ENCODE results near the gene IPPK.

The IPPK gene

GRCh38 chr9:92656537-92656925, 13.4 kb downstream of the IPPK start:
- DNase-seq, result no peak

- DNase-seq, result no peak
Measured at GRCh38 chr9:92655896-92656536, 13.9 kb downstream of the IPPK start.

GRCh38 chr9:92655366-92655765, 14.6 kb downstream of the IPPK start:
- DNase-seq, result no peak

- peak; percentile 88 for DNase-seq
Measured at GRCh38 chr9:92654481-92655301, 15.2 kb downstream of the IPPK start.

- no peak for DNase-seq
Measured at GRCh38 chr9:92652461-92652860, 17.5 kb downstream of the IPPK start.

GRCh38 chr9:92650839-92651621, 18.9 kb downstream of the IPPK start:
- no peak for DNase-seq

GRCh38 chr9:92650296-92650695, 19.6 kb downstream of the IPPK start:
- DNase-seq, result no peak

- DNase-seq, result no peak
Measured at GRCh38 chr9:92649007-92649406, 20.9 kb downstream of the IPPK start.

GRCh38 chr9:92648474-92648971, 21.4 kb downstream of the IPPK start:
- DNase-seq, result no peak

GRCh38 chr9:92647671-92648473, 22.1 kb downstream of the IPPK start:
- DNase-seq, result no peak

- DNase-seq, result no peak
Measured at GRCh38 chr9:92645041-92645440, 24.9 kb downstream of the IPPK start.

GRCh38 chr9:92644278-92644677, 25.7 kb downstream of the IPPK start:
- DNase-seq, result no peak

GRCh38 chr9:92642564-92642963, 27.4 kb downstream of the IPPK start:
- no peak for DNase-seq

GRCh38 chr9:92642041-92642451, 27.9 kb downstream of the IPPK start:
- DNase-seq, result no peak

GRCh38 chr9:92641092-92641809, 28.7 kb downstream of the IPPK start:
- no peak for DNase-seq

GRCh38 chr9:92640398-92641091, 29.4 kb downstream of the IPPK start:
- no peak for DNase-seq

- no peak for DNase-seq
Measured at GRCh38 chr9:92639791-92640271, 30.1 kb downstream of the IPPK start.

GRCh38 chr9:92639124-92639523, 30.8 kb downstream of the IPPK start:
- no peak for DNase-seq

- DNase-seq, result no peak
Measured at GRCh38 chr9:92638621-92639101, 31.3 kb downstream of the IPPK start.

- DNase-seq, result no peak
Measured at GRCh38 chr9:92637886-92638620, 31.9 kb downstream of the IPPK start.

Measured in hematopoietic multipotent progenitor cell treated with erythropoietin and hydrocortisone succinate and interleukin-3 and kit ligand, for 8 days (in vitro differentiated cells).